HEK293 (cell line): ENCODE results near the gene GRM2.

ENCODE experiments used
- KLF7 ChIP-seq: fragments of 450-650 bp; formaldehyde crosslinking; IDR thresholded peaks from 2 replicates; pipeline ENCODE4 v1.5.1; 2016; ENCODE audit warnings: missing biosample characterization, missing genetic modification characterization, borderline replicate concordance
- TCF7L2 ChIP-seq: IDR thresholded peaks from 2 replicates; pipeline ENCODE4 v1.6.1; 2011; ENCODE audit warnings: low read depth, mild to moderate bottlenecking, inconsistent platforms, low read length, moderate library complexity, borderline replicate concordance
- ZBTB8A ChIP-seq: fragments of 450-650 bp; formaldehyde crosslinking; IDR thresholded peaks from 2 replicates; pipeline ENCODE4 v1.5.1; 2016; ENCODE audit warnings: missing biosample characterization, missing genetic modification characterization
- ZNF138 ChIP-seq: fragments of 450-650 bp; formaldehyde crosslinking; IDR thresholded peaks from 2 replicates; pipeline ENCODE4 v1.5.1; 2016; ENCODE audit warnings: missing biosample characterization, missing genetic modification characterization, borderline replicate concordance
- ZNF292 ChIP-seq: fragments of 450-650 bp; formaldehyde crosslinking; IDR thresholded peaks from 2 replicates; pipeline ENCODE4 v1.5.1; 2016; ENCODE audit warnings: low read depth, missing biosample characterization, missing genetic modification characterization, borderline replicate concordance
- ZNF391 ChIP-seq: fragments of 450-650 bp; formaldehyde crosslinking; IDR thresholded peaks from 2 replicates; pipeline ENCODE4 v1.5.1; 2016; ENCODE audit warnings: low read depth, missing biosample characterization, missing genetic modification characterization, borderline replicate concordance
- ZNF521 ChIP-seq: fragments of 450-650 bp; formaldehyde crosslinking; IDR thresholded peaks from 2 replicates; pipeline ENCODE4 v1.5.1; 2017; ENCODE audit warnings: missing biosample characterization, mild to moderate bottlenecking, missing genetic modification characterization
- TF ChIP-seq, protein P1 (sequence below): fragments of 450-650 bp; formaldehyde crosslinking; IDR thresholded peaks from 2 replicates; pipeline ENCODE4 v1.5.1; 2016; ENCODE audit warnings: missing biosample characterization, missing genetic modification characterization
- TF ChIP-seq, protein P2 (sequence below): fragments of 450-650 bp; formaldehyde crosslinking; IDR thresholded peaks from 2 replicates; pipeline ENCODE4 v1.5.1; 2016; ENCODE audit warnings: missing biosample characterization, missing genetic modification characterization, low read depth
- TF ChIP-seq, protein P3 (sequence below): fragments of 450-650 bp; formaldehyde crosslinking; IDR thresholded peaks from 2 replicates; pipeline ENCODE4 v1.5.1; 2016; ENCODE audit warnings: missing biosample characterization, missing genetic modification characterization

DNA sequence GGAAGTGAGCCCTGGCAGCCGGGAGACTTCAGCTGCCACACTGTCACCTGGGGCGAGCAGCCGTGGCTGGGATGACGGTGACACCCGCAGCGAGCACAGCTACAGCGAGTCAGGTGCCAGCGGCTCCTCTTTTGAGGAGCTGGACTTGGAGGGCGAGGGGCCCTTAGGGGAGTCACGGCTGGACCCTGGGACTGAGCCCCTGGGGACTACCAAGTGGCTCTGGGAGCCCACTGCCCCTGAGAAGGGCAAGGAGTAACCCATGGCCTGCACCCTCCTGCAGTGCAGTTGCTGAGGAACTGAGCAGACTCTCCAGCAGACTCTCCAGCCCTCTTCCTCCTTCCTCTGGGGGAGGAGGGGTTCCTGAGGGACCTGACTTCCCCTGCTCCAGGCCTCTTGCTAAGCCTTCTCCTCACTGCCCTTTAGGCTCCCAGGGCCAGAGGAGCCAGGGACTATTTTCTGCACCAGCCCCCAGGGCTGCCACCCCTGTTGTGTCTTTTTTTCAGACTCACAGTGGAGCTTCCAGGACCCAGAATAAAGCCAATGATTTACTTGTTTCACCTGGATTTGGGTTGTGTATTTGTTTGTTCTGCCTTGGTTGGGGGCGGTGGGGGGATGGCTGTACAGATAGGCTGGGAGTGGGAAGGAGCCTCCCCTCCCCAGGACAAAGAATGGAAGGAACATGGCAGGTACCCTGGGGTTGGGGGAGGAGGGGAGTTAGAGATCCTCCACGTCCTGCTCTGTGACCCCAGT lies 2.9 kb upstream of the GRM2 start:
- TF ChIP-seq, protein P1, sequence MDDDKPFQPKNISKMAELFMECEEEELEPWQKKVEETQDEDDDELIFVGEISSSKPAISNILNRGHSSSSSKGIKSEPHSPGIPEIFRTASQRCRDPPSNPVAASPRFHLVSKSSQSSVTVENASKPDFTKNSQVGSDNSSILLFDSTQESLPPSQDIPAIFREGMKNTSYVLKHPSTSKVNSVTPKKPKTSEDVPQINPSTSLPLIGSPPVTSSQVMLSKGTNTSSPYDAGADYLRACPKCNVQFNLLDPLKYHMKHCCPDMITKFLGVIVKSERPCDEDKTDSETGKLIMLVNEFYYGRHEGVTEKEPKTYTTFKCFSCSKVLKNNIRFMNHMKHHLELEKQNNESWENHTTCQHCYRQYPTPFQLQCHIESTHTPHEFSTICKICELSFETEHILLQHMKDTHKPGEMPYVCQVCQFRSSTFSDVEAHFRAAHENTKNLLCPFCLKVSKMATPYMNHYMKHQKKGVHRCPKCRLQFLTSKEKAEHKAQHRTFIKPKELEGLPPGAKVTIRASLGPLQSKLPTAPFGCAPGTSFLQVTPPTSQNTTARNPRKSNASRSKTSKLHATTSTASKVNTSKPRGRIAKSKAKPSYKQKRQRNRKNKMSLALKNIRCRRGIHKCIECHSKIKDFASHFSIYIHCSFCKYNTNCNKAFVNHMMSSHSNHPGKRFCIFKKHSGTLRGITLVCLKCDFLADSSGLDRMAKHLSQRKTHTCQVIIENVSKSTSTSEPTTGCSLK = no peak
- TF ChIP-seq ZNF391 (tag by site-specific recombination) (no peak), ZBTB8A (tag by site-specific recombination) (no peak), ZNF292 (tag by site-specific recombination) (no peak), ZNF138 (tag by site-specific recombination) (no peak), KLF7 (no peak), TCF7L2 (no peak), ZNF521 (tag by site-specific recombination) (no peak)
- TF ChIP-seq, protein P2, sequence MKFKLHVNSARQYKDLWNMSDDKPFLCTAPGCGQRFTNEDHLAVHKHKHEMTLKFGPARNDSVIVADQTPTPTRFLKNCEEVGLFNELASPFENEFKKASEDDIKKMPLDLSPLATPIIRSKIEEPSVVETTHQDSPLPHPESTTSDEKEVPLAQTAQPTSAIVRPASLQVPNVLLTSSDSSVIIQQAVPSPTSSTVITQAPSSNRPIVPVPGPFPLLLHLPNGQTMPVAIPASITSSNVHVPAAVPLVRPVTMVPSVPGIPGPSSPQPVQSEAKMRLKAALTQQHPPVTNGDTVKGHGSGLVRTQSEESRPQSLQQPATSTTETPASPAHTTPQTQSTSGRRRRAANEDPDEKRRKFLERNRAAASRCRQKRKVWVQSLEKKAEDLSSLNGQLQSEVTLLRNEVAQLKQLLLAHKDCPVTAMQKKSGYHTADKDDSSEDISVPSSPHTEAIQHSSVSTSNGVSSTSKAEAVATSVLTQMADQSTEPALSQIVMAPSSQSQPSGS (tag by site-specific recombination) = no peak
- TF ChIP-seq, protein P3, sequence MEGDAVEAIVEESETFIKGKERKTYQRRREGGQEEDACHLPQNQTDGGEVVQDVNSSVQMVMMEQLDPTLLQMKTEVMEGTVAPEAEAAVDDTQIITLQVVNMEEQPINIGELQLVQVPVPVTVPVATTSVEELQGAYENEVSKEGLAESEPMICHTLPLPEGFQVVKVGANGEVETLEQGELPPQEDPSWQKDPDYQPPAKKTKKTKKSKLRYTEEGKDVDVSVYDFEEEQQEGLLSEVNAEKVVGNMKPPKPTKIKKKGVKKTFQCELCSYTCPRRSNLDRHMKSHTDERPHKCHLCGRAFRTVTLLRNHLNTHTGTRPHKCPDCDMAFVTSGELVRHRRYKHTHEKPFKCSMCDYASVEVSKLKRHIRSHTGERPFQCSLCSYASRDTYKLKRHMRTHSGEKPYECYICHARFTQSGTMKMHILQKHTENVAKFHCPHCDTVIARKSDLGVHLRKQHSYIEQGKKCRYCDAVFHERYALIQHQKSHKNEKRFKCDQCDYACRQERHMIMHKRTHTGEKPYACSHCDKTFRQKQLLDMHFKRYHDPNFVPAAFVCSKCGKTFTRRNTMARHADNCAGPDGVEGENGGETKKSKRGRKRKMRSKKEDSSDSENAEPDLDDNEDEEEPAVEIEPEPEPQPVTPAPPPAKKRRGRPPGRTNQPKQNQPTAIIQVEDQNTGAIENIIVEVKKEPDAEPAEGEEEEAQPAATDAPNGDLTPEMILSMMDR = no peak
